Thoracic aorta (tissue), 2 donors: ENCODE data around the gene NR1H4. TPM values are rescaled to one million over a fixed set of nuclear protein-coding genes. Genes with fewer than 3 reads are reported as not detected.

Experiments used
- ATAC-seq: fragments of 150-250 bp; one replicate; pipeline ENCODE4 v1.8.0; 2017; ENCODE audit warnings: low read depth; ENCODE audit not compliant: insufficient number of reproducible peaks, low FRiP score
- DNase-seq: peaks from one replicate; pipeline ENCODE4 v3.0.0-alpha.2; 2020; ENCODE audit warnings: low spot score
- H3K27ac ChIP-seq, 2 donors: fragments of 200-600 bp; sonication (generic); 1 replicate in 1 of 2; 2 replicates in 1 of 2; pipeline ENCODE4 v1.5.1; 2016; ENCODE audit warnings: mild to moderate bottlenecking in 2 of 2, moderate library complexity in 2 of 2
- H3K27me3 ChIP-seq: fragments of 200-600 bp; sonication (generic); replicated peaks from 2 replicates; pipeline ENCODE4 v1.6.0; 2016; ENCODE audit warnings: mild to moderate bottlenecking; ENCODE audit not compliant: insufficient read depth
- H3K36me3 ChIP-seq: fragments of 200-600 bp; sonication (generic); one replicate; pipeline ENCODE4 v1.5.1; 2016
- H3K4me1 ChIP-seq, 2 donors: fragments of 200-600 bp; sonication (generic); 1 replicate in 1 of 2; 2 replicates in 1 of 2; pipeline versions ENCODE4 v1.5.1 to v1.6.0; 2016; ENCODE audit warnings: low read depth in 2 of 2, mild to moderate bottlenecking in 1 of 2; ENCODE audit not compliant: control insufficient read depth in 1 of 2
- H3K4me3 ChIP-seq: fragments of 200-600 bp; sonication (generic); 2 replicates; pipeline ENCODE4 v1.5.1; 2016; ENCODE audit warnings: mild to moderate bottlenecking
- H3K9me3 ChIP-seq: fragments of 200-600 bp; sonication (generic); 2 replicates; pipeline ENCODE4 v1.5.1; 2016
- total RNA-seq, 2 donors: library from RNA; depleted of rRNA; stranded (reverse); fragments of >200 nt; gene quantifications; one replicate each; pipeline versions ENCODE4 v1.1.0 to v1.2.3, GENCODE V29; 2016
- TF ChIP-seq, protein P1 (sequence below): fragments of 200-600 bp; sonication (generic); IDR thresholded peaks from one replicate; pipeline ENCODE4 v1.5.1; 2019; ENCODE audit warnings: antibody characterized with exemption

The NR1H4 gene
- total RNA-seq, 2 donors from 2014 or later: 1.9 TPM; not detected in 1

DNA sequence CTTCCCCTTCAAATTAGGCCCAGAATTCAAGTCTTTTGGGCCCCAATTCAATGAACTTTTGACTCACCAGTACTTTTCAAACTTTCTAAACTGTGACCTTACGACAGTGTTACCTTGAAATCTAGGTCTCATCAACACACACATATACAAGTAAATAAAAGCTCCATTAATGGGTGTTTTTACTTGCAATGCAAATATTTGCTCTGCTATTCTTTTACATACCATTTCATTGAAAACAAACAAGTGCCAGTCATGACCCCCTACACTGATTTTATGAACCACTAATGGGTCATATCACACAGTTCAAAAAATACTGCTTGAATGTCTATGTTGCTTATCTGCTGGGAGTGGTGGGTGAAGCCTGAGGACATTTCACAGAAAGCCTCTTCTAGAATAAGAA is 9.1 kb upstream of the NR1H4 start:
- DNase-seq: no peak
- Histone ChIP-seq H3K9me3 (no peaks in the 10 kb centered on the region), H3K4me1 (no peaks in the 10 kb centered on the region), H3K4me3 (no peak overlapping the region), H3K36me3 (no peaks in the 10 kb centered on the region), H3K27ac (no peak overlapping the region), H3K27me3 (no peaks in the 10 kb centered on the region)
- TF ChIP-seq, protein P1, sequence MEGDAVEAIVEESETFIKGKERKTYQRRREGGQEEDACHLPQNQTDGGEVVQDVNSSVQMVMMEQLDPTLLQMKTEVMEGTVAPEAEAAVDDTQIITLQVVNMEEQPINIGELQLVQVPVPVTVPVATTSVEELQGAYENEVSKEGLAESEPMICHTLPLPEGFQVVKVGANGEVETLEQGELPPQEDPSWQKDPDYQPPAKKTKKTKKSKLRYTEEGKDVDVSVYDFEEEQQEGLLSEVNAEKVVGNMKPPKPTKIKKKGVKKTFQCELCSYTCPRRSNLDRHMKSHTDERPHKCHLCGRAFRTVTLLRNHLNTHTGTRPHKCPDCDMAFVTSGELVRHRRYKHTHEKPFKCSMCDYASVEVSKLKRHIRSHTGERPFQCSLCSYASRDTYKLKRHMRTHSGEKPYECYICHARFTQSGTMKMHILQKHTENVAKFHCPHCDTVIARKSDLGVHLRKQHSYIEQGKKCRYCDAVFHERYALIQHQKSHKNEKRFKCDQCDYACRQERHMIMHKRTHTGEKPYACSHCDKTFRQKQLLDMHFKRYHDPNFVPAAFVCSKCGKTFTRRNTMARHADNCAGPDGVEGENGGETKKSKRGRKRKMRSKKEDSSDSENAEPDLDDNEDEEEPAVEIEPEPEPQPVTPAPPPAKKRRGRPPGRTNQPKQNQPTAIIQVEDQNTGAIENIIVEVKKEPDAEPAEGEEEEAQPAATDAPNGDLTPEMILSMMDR: no peak
- ATAC-seq: no peak

DNA sequence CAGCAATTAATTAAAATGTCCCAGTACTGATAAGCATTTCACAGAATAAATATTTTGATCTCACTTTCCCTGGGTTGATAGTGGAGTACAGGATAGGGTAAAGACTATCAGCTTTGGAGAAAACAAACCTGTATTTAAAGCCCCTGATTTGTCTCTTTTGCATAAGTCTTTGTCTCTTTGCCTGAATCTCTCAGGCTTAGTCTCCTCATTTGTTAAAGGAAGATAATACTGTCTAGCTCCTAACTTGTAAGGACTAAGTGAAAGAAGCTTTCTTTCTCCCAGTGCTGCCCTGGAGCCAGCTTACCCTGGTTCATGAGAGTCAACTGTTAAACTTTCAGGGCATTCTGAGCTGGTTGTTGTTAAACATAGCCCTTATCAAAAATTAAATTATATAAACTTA is 5.5 kb upstream of the NR1H4 start:
- Histone ChIP-seq H3K4me3 (no peak overlapping the region), H3K36me3 (no peaks in the 10 kb centered on the region), H3K9me3 (no peaks in the 10 kb centered on the region), H3K27ac (no peak overlapping the region), H3K4me1 (no peaks in the 10 kb centered on the region), H3K27me3 (no peaks in the 10 kb centered on the region)
- DNase-seq (no peak), ATAC-seq (no peak)
- TF ChIP-seq, protein P1: no peak

DNA sequence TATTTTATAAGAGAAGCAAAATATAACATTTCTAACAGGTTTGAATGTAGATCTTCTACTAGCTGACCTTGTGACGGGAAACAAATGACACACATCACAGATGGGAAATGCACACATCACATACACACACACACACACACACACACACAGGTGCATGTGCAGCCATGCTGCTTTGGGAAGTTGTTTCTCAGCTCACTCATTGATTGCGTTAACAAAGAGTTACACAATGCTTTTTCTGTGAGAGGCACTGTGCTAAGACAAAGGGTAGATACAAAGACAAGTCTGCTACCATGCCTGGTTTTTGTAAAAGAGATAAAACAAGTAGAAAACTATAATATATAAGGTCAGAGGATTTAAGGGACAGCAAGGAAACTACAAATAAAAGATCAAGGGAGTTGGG is 1.3 kb upstream of the NR1H4 start:
- Histone ChIP-seq H3K4me3 (no peak overlapping the region), H3K4me1 (no peaks in the 10 kb centered on the region), H3K9me3 (no peaks in the 10 kb centered on the region), H3K27ac (no peak overlapping the region), H3K36me3 (no peaks in the 10 kb centered on the region), H3K27me3 (no peaks in the 10 kb centered on the region)
- ATAC-seq (no peak), DNase-seq (no peak)
- TF ChIP-seq, protein P1: no peak

DNA sequence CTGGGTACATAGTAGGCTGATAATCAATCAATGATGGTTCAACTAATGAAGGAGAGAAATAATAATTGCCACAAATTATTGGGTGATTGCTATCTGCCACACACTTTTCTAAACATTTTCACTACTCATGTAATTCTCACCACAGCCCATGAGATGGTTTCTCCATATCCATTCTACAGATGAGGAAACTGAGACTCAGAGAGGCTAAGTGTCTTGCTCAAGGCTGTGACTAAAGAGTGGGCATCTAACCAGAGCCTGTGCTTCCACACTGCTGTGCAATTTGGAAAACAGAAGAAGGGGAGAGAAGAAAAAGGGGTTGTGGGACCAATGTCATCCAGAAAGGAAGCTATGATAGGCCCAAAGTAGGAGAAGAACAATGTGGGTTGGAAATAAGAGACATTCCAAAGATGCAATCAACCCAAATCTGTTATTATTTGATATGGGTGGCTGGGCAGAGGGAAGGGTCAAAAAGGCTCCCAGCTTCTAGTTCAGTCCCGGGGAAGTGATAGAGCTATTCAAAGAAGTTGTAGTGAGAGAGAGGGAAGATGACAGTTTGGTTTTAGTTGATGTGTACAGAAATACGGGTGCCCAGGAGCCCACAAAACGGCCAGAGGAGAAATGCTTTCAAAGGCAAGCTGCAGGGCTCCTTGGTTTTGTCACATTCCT is 483 bp upstream of the NR1H4 start:
- no peak overlapping the region for H3K4me3 ChIP-seq
- ATAC-seq (no peak), DNase-seq (no peak)
- H3K27me3 ChIP-seq: no peaks in the 10 kb centered on the region
- no peaks in the 10 kb centered on the region for H3K9me3 ChIP-seq
- TF ChIP-seq, protein P1: no peak
- H3K36me3 ChIP-seq: no peaks in the 10 kb centered on the region
- no peaks in the 10 kb centered on the region for H3K4me1 ChIP-seq
- no peak overlapping the region for H3K27ac ChIP-seq

DNA sequence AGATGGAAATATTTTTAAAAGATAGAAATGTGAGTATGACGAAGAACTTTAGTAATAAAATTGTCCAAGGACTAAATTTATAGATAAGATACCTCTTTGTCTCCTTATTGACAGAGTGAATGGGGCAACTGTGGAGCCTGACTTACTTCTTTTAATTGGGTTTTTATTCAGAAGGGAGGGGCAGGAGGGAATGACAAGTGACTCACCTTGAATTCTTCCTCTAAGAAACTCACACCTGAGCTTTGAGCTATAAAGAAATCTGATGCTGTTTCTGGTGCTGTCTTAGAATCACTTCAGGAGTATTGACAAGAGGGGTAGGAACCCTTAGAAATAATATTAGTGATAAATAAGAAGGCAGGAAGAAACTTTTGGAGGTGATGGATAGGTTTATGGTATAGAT is 951 bp downstream of the NR1H4 start:
- Histone ChIP-seq H3K36me3 (no peaks in the 10 kb centered on the region), H3K4me1 (no peaks in the 10 kb centered on the region), H3K4me3 (no peak overlapping the region), H3K27me3 (no peaks in the 10 kb centered on the region), H3K27ac (no peak overlapping the region), H3K9me3 (no peaks in the 10 kb centered on the region)
- ATAC-seq: no peak
- DNase-seq: no peak
- TF ChIP-seq, protein P1: no peak
